Omental fat pad (tissue), 4 donors: ENCODE measurements around the gene ATAD3C. TPM values are rescaled to one million over a fixed set of nuclear protein-coding genes. Genes with fewer than 3 reads are reported as not detected.
A peak's percentile ranks its signal among the peaks of the same experiment; 100 is the strongest.
"Not testable (repeated sequence)": the region's sequence is repeated elsewhere in the genome, so short reads cannot be mapped to it uniquely, and the experiment has no call there.

ENCODE experiments used
- ATAC-seq: fragments of 150-250 bp; one replicate; pipeline ENCODE4 v1.9.1; 2016; ENCODE audit warnings: mild to moderate bottlenecking, moderate library complexity; ENCODE audit not compliant: low FRiP score
- DNase-seq: peaks from one replicate; pipeline ENCODE4 v3.0.0-alpha.2; 2019; ENCODE audit warnings: low spot score
- CTCF ChIP-seq, 3 donors: fragments of 450-650 bp; IDR thresholded peaks; one replicate each; pipeline ENCODE4 v1.5.1; 2016 to 2017; ENCODE audit warnings: antibody characterized with exemption in 3 of 3, mild to moderate bottlenecking in 3 of 3, moderate library complexity in 2 of 3
- total RNA-seq, 4 donors: library from RNA; depleted of rRNA; stranded (reverse); fragments of >200 nt; gene quantifications; one replicate each; pipeline ENCODE4 v1.1.0, GENCODE V29; 2016

The ATAD3C gene
- total RNA-seq, 4 donors from 2014 or later, result 0.69 to 3.5 (median 2.4) TPM; not detected in 1

GRCh38 chr1:1504777-1505365 lies 55.4 kb downstream of the ATAD3C start:
- ATAC-seq, result peak; percentile 43
- TF ChIP-seq CTCF (IDR thresholded peaks at IDR 0.05), result peak in 1 of 3 donors; percentile 57
- DNase-seq, result peak; percentile 57

- not testable (repeated sequence) for DNase-seq
These were observed 55.9 kb downstream of the ATAD3C start for GRCh38 chr1:1505366-1505798.

GRCh38 chr1:1505801-1506200 lies 56.3 kb downstream of the ATAD3C start:
- DNase-seq, ATAC-seq: not testable (repeated sequence)

More at GRCh38 chr1:1505366-1505798, 55.9 kb downstream of the ATAD3C start:
- ATAC-seq, result peak; percentile 42

GRCh38 chr1:1507305-1507704 lies 57.8 kb downstream of the ATAD3C start:
- ATAC-seq (no peak), DNase-seq (no peak)
- no peak for TF ChIP-seq CTCF (IDR thresholded peaks at IDR 0.05)

- DNase-seq, ATAC-seq: not testable (repeated sequence)
These were observed 59.4 kb downstream of the ATAD3C start for GRCh38 chr1:1508775-1509464.

- ATAC-seq, DNase-seq: not testable (repeated sequence)
These were observed 60.0 kb downstream of the ATAD3C start for GRCh38 chr1:1509465-1509850.

GRCh38 chr1:1510912-1511532 lies 61.5 kb downstream of the ATAD3C start:
- TF ChIP-seq CTCF (IDR thresholded peaks at IDR 0.05), result no peak
- DNase-seq (no peak), ATAC-seq (no peak)

GRCh38 chr1:1511533-1512285 lies 62.2 kb downstream of the ATAD3C start, which contains the start of gene ATAD3A:
Gene ATAD3A, plus strand, starts transcription at chr1:1512162. Its CDS starts 107 bp downstream, at chr1:1512269.
- no peak for TF ChIP-seq CTCF (IDR thresholded peaks at IDR 0.05)
- ATAC-seq (peak; percentile 92), DNase-seq (peak; percentile 92)

GRCh38 chr1:1512425-1512824 lies 62.9 kb downstream of the ATAD3C start:
- not testable (repeated sequence) for DNase-seq
- ATAC-seq, result peak; percentile 17

GRCh38 chr1:1513675-1514074 lies 64.2 kb downstream of the ATAD3C start:
- ATAC-seq, DNase-seq: not testable (repeated sequence)

GRCh38 chr1:1514376-1514775 lies 64.9 kb downstream of the ATAD3C start:
- not testable (repeated sequence) for ATAC-seq, DNase-seq

GRCh38 chr1:1516923-1517322 lies 67.4 kb downstream of the ATAD3C start:
- not testable (repeated sequence) for DNase-seq, ATAC-seq
